HG03135 (cell line): Measurements from ENCODE around the gene OLFML2B.
"Not testable (repeated sequence)": the region's sequence is repeated elsewhere in the genome, so short reads cannot be mapped to it uniquely, and the experiment has no call there.

ENCODE experiments used
- ATAC-seq: cut with Tn5 transposase; IDR thresholded peaks from one replicate; pipeline ENCODE4 v1.9.1; 2021; ENCODE audit warnings: mild to moderate bottlenecking, moderate library complexity; ENCODE audit not compliant: unreplicated experiment

The OLFML2B gene

DNA sequence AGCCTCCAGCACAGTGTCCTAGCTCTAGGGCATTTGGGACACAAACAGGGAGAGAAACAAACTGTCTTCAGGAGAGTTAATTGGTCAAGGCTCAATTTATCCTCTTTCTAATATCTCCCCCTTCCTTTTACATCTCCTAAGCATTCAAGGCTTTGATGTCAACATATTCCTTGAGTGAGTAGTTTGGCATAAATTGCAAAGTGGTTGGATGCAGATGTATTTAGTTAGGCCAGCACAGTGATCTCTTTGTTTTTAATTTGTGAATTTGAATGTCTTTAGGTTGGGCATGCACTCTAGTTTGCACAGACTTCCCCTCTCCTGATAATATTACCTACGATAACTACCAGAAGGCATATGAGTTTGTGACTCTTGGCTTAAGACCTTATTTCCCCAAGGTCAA lies 12.5 kb upstream of the OLFML2B start:
- no peak for ATAC-seq

DNA sequence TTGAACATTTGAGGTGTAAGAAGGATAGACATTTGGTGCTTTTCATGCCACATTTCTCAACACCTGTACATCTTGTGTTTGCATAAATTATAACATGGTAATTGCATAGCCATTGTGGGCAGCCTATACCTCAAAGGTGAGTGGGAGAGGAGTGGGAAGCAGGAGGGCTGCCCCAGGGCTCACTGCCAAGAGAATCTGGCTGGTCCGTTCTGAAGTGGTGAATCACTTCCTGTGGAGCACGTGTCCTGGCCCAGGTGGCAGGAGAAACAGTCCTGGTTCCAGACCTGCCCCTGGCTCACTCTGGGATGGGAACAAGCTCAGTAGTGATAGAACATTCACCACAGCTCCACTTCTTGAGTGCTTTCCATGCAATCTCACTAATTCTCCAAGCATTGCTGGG lies 11.6 kb upstream of the OLFML2B start:
- no peak for ATAC-seq

DNA sequence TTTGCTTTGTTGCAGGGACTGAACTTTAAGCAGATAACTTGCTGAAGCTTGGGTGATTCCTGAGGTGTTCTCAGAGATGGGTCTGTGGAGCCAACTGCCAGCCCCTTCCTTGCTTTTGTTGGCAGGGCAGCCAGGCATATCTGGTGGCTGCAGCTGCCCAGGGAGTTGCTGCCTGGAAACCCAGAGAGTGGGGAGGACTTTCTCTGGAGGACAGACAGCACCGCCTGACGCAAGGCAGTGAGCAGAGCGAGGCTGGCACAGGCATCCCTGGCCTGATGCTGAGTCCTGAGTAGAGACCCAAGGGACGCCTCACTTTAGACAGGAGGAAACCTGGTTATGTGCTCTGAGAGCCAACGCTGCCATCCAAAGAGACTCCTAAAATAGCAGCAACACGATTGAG lies 9.8 kb upstream of the OLFML2B start:
- ATAC-seq: no peak

DNA sequence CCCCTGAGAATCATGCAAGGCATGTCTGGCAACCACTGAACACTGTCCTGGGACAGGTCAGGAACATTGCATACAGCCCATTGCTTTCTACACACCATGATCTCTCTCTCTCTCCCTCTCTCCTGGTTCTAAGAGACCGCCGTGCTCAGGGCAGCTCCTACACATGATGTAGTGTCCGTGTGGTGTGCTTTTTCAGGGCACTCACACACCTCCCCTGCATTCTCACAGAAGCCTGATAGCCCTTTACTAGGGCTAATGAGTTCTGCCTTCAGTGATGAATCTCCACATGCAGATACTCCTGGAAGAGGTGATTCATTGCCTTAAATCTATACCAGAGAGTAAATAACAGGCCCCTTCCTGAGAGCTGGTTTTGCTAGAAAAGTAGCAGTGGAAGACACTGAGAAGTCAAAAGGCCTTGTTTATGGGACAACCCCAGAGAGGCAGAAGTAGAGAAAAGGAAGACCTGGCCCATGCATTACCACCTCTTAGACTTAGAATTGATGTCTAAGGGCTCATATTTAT lies 7.2 kb upstream of the OLFML2B start:
- ATAC-seq: no peak

DNA sequence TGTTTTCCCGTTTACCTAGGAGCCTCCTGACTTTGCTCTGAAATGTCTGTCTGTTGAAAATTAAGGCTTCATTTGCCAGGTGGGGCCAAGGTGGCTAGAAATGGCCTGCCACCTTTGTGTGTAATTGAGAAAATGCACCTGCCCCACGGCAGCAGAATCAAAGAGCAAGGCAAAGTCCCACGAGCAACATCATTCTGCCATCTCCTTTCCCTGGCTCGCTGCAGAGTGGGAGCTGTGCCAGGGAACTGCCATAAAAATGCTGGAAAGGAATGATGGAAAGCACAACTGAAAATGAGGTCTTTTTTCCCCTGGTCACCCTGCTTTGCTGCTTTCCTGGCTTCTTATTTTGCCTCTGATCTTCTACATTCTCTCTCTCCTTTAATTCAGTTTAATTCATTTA lies 5.5 kb upstream of the OLFML2B start:
- ATAC-seq: no peak

DNA sequence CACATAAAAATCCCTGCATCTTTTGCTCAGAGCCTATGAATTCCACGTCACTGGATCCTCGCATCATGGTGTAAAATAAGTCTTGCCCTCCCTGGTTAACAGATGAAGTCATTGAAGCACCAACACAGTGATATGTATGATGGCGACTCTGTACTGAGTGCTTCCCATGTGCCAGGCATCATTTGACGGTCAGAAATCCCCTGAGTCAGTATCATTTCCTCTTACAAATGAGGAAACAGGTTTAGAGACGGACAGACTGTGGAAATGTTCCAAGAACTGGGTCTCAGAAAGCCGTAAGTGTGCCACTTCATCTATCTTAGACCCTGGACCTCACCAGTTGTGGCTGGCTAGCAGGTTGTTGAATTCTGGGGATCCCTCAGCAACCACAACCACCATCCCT lies 5.1 kb upstream of the OLFML2B start:
- peak; percentile 56 for ATAC-seq

DNA sequence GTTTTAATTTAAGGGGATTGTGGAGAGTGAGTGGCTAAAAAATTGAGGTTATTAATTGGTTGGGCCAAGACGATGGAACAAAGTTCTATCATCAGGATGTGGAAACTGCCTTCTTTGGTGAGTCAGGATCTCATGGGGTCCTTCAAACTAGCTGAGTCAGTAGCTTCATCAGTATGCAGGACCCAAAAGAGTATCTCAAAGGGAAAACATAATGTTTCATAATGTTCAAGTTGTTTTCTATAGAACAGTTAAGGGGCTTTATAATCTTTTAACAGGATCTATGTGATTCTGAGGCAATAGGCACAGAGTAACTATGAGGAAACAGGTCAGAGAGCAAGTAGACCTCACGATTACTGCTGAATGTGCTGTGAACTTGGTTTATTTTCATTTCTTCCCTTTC lies 3.2 kb upstream of the OLFML2B start:
- ATAC-seq: no peak

DNA sequence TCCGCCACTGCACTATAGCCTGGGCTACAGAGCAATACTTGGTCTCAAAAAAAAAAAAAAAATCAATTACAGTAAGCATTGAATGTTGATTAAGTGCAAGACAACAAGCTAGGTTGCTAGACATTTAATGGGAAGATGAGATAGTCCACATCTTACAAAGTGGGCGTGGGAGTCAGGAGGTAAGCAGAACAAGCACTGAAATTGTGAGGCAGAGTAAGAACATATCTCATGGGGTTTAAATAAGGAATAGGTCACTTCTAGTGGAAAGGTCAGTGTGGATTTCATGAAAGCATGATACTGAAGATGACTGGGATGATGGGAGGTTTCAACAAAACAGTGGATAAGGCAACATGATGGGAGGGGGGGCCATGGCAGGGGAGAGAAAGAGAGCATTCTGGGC lies 1.9 kb upstream of the OLFML2B start:
- ATAC-seq: no peak

DNA sequence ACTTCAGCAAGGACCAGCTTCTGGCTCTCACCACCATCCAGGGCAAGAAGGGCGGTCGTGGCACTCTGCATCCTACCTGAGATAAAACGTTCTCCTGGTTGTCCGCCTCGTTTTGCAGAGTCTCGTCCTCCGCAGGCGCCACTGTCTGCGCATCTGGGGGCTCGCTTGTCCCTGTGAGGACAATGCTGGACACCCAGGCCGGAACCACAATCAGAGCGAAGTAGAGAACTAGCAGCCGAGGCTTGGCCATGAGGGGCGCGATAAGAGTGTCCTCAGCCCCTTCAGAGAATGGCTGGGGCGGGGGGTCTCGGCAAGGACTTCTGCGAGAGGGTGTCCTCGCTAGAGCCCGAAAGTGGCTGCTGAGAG lies 505 bp downstream of the OLFML2B start:
- ATAC-seq: no peak

DNA sequence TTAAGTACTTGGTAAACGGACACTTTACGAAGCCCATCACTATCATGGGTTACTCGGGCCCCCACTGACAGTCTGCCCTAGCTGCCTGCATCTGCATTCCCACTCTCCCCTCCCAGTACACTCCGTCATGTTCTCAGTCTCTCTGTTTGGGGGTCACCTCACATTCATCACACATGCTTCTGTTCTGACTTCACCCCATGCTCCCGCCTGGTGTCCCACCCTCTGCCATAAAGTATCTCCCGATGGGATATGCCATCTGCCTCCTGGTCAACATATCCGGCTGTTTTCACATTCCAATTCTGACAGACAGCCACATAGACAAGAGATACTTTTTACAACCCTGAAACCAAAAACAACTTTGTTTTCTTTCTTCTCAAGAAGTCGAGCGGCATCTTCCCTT lies 1.0 kb downstream of the OLFML2B start:
- no peak for ATAC-seq

DNA sequence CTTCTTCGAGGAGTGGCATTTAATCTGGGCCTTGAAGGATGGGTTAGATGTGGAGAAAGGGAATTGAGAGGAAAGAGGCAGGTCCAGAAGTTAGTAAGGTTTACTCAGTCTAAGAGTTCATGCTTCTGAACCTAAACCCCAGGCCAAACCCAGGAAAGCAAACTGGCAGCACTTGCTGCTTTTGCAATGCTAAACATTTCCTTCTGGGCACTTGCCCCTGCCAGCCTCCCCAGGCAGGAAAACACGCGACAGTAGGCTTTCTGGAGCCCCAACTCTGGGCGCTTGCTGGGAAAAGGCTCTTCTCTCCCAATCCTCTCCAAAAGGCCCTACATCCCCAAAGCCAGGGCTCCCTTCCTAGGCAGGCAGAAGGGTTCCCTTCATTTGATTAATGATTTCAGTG lies 2.5 kb downstream of the OLFML2B start:
- ATAC-seq: no peak

DNA sequence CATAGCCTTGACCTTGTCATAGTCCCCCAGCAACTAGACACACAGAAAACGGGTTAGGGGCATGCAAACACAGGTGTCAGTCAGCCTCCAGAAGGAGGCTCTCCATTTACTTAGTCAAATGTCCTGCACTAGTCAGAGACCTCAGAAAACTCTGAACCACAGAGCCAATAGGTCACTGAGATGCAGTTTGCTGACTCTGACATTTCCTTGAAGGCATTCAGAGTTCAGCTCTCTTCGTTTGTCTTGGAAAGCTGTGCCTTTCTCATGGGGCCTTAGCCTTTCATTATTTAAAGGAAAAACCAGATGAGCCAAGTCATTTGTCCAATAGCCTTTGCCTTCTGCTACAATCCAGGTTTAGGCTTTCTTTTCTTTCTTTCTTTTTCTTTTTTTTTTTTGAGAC lies 3.5 kb downstream of the OLFML2B start:
- ATAC-seq: no peak

DNA sequence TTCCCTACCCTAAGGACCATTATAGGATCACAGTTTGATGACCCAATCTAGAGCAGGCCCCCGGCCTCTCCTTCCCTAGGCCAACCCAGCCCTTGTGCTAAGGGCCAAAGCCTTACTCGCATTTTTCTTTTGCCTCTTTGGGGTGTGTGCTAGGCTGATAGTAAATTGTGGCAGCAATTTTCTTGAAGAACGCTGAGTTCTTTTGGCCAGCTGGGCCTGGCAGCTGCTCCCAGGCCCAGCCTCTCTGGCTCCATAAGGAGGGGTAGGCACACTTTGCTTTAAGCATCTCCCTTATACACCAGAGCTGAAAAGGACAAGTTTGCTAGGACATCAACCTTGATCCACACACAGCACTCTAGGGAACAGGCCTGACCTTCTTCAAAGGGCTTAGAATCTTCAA lies 4.2 kb downstream of the OLFML2B start:
- ATAC-seq: no peak

DNA sequence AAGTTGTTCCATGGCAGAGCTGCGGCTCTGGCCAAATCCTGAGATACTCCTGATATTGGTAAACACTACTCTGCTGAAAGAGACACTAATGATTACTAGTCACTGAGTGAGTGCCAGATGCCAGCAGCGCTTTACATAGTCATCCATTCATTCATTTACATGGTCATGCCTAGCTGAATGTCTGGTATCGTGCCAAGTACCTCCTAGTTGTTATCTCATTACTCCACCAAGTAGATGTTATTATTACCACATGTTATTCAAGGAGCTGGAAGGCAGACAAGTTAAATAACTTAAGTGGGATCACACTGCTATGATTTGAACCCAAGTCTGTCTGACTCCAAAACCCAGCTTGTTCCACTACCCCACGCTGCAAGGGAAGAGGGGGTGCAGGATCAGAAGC lies 4.7 kb downstream of the OLFML2B start:
- ATAC-seq: no peak

DNA sequence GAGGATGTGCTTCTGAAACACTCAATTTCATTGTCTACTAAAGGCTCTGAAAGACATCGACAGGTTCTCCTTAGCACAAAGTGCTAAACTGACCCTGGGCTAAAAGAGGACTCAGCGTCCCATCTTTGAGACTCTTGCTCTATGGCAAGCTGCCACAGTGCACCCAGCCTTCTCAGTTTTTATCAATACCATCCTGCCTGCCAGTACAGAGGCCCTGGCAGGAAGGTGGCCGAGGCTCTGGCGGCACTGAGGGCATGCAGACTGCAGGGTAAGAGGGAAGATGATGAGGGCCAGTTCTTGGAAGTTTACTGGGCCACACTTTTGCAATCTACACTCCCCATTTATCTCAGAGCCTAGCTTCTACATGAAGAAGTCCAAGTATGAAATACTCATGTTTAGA lies 5.3 kb downstream of the OLFML2B start:
- no peak for ATAC-seq

DNA sequence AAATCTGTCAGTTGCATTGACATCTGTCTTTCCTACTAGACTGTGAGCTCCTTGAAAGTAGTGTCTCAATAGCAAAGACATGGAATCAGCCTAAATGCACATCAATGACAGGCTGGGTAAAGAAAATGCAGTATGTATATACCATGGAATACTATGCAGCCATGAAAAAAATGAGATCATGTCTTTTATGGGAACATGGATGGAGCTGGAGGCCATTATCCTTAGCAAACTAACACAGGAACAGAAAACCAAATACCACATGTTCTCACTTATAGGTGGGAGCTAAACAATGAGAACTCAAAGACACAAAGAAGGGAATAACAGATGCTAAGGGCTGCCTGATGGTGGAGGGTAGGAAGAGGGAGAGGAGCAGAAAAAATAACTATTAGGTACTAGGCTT lies 5.9 kb downstream of the OLFML2B start:
- not testable (repeated sequence) for ATAC-seq

DNA sequence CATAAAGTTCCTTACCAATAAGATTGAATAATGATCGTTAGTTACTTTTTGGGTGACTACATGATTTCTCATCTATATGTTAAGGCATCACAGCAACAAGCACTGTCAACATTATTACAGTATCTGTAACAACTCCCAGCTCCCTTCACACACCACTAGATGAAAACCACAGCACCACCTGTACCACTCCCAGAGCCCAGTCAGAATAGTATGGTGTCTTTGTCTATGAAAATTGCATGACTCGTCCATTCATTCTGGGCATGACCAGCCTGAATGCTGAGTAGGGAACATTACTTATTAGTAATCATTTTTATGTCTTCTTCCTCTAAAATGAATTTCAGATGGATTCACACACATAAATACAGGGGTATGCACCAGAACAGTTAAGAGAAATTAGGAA lies 7.0 kb downstream of the OLFML2B start:
- no peak for ATAC-seq

DNA sequence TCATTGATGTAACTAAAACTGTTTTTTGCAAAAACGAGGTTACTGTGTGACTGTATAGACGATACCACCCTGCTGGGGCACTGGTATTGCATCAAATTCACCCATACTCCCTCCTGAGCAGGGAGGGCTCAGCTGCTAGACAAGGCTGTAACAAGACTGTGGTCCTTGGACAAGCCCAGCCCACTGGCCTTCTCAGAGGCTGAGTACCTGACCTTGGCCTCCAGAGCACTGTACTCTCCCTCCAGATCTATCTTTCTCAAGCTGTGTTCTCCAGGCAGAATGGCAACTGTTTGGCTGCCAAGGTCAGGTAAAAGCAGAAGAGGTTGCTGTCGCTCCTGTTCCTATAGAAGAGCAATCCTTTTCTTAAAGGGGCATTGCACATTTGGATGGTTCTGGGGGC lies 8.5 kb downstream of the OLFML2B start:
- no peak for ATAC-seq

DNA sequence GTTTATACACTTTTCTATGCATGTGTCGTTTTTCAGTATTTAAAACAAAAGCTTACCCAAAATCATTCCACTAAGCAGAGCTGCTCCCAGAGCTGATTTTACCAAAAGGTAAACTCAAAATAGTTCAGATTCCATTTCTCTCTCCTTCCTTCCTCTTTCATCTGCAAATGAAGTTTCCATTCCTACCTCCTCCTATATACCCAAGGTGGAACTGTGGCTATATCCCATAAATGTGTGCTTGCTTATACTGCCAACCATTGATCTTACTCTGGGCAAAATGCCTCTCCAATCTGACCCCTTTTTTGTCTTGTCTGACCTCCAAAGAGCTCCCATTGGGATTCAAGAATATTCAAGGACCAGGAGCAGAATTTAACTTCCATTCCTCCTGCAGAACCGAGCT lies 9.5 kb downstream of the OLFML2B start:
- no peak for ATAC-seq

DNA sequence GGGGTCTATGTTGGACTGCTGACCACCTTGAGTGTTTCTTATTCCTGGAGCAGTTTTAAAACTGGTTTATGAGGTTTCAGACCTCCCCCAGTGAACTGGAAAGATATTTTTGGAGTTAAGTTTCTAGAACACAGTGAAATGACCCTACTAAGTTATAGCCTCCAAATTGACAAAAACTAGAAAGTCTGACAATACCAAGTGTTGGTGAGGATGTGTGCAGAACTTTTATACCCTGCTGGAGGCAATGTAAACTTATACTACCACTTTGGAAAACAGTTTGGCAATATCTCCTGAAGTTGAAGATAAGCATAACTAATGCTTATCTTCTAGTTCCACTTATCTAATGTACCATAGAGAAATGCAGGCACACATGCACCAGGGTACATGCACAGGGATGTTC lies 10.4 kb downstream of the OLFML2B start:
- no peak for ATAC-seq

DNA sequence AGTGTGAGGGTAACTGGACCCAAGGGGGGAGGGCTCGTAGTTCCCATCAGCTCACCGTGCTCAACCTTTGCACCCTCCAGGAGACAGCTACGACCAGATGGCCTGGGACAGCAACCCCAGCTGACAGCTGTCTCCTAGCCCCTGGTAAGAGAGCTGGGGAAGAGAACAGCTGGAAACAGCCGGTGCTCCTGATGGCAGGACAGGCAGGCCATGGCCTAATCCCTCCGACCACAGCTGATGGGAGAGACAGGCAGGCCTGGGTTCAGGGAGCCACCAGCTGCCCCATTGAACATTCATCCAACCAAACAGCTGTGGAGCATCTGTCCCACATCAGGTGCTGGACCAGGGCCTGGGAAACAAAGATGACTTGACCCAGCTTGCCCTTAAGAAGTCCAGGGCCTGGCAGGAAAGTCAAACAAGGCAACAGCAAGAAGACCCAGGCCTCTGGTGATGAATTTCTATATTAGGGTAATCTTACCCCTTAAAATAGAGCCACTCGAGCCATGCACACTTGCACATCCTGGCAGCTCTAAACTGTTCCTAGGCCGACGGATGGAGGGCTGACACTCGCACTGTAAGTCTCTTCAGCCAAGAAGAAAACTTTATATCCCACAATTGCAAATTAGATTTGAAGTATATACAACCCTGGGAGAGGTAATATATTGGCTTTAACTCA lies 12.2 kb downstream of the OLFML2B start:
- no peak for ATAC-seq

DNA sequence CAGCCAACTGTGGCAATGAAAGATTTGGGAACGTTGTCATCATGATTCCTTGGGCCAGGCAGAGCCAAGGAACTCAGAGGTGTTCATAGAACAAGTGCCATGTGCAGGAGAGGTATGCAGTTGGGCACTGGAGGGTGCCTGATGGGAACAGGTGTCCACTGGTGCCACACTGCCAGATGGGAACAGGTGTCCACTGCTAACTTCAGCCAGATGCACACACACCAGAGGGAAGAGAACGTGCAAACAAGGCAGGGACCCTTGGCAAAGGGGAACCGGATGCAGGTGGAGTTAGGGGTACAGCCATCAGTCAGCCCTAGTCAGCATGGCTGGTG lies 13.5 kb downstream of the OLFML2B start:
- ATAC-seq: no peak

DNA sequence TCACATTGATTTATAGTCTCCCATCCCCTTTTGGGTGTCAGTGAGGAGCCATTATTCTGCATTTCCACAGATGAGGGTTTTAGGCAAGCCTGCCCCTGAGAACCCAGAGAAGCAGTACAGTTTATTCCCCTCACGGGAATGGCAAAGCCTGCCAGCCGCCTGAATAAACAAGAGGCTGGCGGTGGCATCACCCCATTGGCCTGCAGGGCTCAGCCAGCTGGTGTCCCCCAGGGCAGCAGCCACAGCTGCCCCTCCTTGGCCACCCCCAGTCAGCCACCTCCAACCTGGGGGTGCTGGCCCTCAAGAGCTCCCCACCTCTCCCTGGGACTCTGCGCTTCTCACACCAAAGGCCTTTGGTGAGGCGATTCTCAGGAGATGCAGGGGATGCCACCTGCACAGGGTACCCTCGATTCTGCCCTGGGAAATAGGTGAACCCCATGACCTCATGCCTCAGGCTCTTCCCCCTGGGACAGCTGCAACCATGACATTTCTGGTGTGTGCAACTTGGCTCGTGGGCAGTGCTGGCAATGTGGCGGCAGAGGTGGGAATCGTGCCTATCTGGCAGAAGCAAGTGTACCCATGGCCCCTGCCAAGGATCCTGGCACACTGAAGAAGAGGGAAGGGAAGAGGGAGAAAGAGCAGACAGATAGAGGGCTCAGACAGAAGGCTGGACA lies 14.0 kb downstream of the OLFML2B start:
- ATAC-seq: no peak
